H1 (cell line): Measurements from ENCODE around the gene BTK. TPM values are rescaled to one million over a fixed set of nuclear protein-coding genes. Genes with fewer than 3 reads are reported as not detected.

Experiments used
- CEBPB ChIP-seq: IDR thresholded peaks from 2 replicates; pipeline ENCODE4 v1.6.1; 2012; ENCODE audit warnings: low read depth, low read length
- CHD7 ChIP-seq: fragments of 300-600 bp; sonication (generic); IDR thresholded peaks from 2 replicates; pipeline ENCODE4 v1.7.1; 2012; ENCODE audit warnings: low read length, moderate library complexity, mild to moderate bottlenecking, inconsistent platforms; ENCODE audit not compliant: insufficient replicate concordance
- JUN ChIP-seq: IDR thresholded peaks from 2 replicates; pipeline ENCODE4 v1.6.1; 2011; ENCODE audit warnings: low read depth, mild to moderate bottlenecking, improper control_type of control experiment, low read length
- TCF12 ChIP-seq: IDR thresholded peaks from 2 replicates; pipeline ENCODE4 v1.6.1; 2011; ENCODE audit warnings: low read depth, mild to moderate bottlenecking, low read length
- polyA plus RNA-seq, 7 experiments: library from polyadenylated mRNA; depleted of rRNA in 3 of 7; stranded (reverse) in 5 of 7; unstranded in 2 of 7; fragments of >200 nt in 5 of 7; fragments of 200-250 nt in 2 of 7; gene quantifications; 1 replicate in 5 of 7; 2 replicates in 1 of 7; 4 replicates in 1 of 7; pipeline versions ENCODE4 v1.2.1 to v1.2.3, GENCODE V29; 2011 to 2013; ENCODE audit warnings: missing spikeins in 2 of 7, mixed read lengths in 2 of 7
- total RNA-seq: library from RNA; stranded (reverse); fragmentation: NEBNext Ultra II Directional; extraction: Animal tissue kit (Norgen Biotek cat#: 25700); gene quantifications from 2 replicates; pipeline ENCODE4 v1.2.1, GENCODE V29; 2021

Gene BTK
- total and polyA plus RNA-seq, 2 of the 8 experiments (the other 6 are each of a cell fraction or from before 2014, with no cell fraction given), result 0.06 to 0.20 TPM

- no peak for TF ChIP-seq JUN
- TF ChIP-seq CEBPB, result no peak
- TF ChIP-seq CHD7, result no peak
- TF ChIP-seq TCF12, result no peak
These were observed 26.0 kb downstream of the BTK start (continued) for GRCh38 chrX:101359966-101360365.
